ENCODE data around the gene TBC1D22B.
A peak's percentile ranks its signal among the peaks of the same experiment; 100 is the strongest.

TBC1D22B gene

GRCh38 chr6:37222992-37223391 is 34.6 kb upstream of the TBC1D22B start:
- CTCF ChIA-PET = interaction anchor here (0.6 to 4.4 kb wide), 8 partner anchors 13 to 629 kb away, joined by 3 to 41 read pairs (median 4); no protein-coding TSS in a partner anchor
- peaks cover 6% of the 10 kb centered on the region for H3K4me1 ChIP-seq (ENCODE audit: control insufficient read depth, insufficient read depth, low read length)
- POLR2A ChIA-PET = interaction anchor here (0.6 to 2.6 kb wide), 7 partner anchors 10 to 348 kb away, joined by 3 to 27 read pairs (median 3); partner anchors contain the start of genes PPIL1, TBC1D22B and TMEM217
- H3K4me3 ChIP-seq (ENCODE audit: low read depth, low read length) = peak overlapping the region; percentile 64
- no peak overlapping the region for H3K27ac ChIP-seq (ENCODE audit: extremely low read depth, low read depth, low read length)
- TF ChIP-seq KLF17 (tag by site-specific recombination; IDR thresholded peaks at IDR 0.05) = no peak
- no peak for TF ChIP-seq ZNF624 (tag by site-specific recombination; IDR thresholded peaks at IDR 0.05)
- no peak for TF ChIP-seq ZNF561 (tag by site-specific recombination; IDR thresholded peaks at IDR 0.05; ENCODE audit: borderline replicate concordance)
- no peak for TF ChIP-seq ZNF391 (tag by site-specific recombination; IDR thresholded peaks at IDR 0.05; ENCODE audit: borderline replicate concordance, low read depth)
- TF ChIP-seq ZNF747 (tag by site-specific recombination; IDR thresholded peaks at IDR 0.05) = no peak
- TF ChIP-seq, protein P1, sequence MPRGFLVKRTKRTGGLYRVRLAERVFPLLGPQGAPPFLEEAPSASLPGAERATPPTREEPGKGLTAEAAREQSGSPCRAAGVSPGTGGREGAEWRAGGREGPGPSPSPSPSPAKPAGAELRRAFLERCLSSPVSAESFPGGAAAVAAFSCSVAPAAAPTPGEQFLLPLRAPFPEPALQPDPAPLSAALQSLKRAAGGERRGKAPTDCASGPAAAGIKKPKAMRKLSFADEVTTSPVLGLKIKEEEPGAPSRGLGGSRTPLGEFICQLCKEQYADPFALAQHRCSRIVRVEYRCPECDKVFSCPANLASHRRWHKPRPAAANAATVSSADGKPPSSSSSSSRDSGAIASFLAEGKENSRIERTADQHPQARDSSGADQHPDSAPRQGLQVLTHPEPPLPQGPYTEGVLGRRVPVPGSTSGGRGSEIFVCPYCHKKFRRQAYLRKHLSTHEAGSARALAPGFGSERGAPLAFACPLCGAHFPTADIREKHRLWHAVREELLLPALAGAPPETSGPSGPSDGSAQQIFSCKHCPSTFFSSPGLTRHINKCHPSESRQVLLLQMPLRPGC (tag by site-specific recombination; IDR thresholded peaks at IDR 0.05) = no peak
- TF ChIP-seq ZNF514 (tag by site-specific recombination; IDR thresholded peaks at IDR 0.05) = no peak
- TF ChIP-seq HOXD13 (CRISPR knock-in tag; IDR thresholded peaks at IDR 0.05; ENCODE audit: borderline replicate concordance) = no peak
- no peaks in the 10 kb centered on the region for H3K36me3 ChIP-seq (ENCODE audit: control insufficient read depth in 2 of 2, insufficient read depth in 1 of 2, low read length in 2 of 2)
- H3K9me3 ChIP-seq (ENCODE audit: control insufficient read depth, insufficient read depth, low read depth, low read length) = no peaks in the 10 kb centered on the region

DNA sequence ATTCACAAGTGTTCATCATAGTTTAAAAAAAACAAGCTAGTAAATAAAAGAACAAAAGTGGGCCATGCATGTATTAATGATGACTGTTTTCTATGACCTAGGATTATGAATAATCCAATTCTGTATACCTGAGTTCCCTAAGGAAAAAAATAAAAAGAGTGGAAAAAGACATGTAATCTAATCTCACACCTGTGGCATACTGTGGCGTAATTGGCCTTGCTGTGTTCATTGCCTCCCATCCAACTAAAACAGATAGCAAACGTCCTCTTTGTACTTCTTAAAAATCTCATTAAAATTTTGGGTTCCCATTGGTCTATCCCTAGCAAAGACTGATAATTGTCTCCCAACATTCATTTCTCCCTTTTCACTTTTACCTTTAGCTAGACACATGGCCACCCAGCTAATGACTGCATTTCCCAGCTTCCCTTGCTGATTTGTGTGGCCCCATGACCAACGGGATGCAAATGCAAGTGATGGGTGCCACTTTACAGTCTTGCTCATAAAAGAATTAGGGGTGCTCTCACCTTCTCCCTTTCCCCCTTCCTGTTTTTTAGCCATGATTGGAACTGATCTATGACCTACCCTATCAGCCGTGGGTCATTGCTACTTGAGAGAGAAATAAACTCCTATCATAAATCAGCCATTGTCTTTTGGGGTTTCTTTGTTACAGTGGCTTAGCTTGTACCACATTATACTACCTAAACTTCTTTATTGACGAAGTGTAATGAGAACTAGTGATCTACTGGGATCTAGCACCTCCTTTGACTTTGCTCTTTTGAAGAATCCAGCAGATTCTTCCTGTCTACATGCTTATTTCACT is 32.0 kb upstream of the TBC1D22B start:
- Histone ChIP-seq H3K4me1 (ENCODE audit: control insufficient read depth, insufficient read depth, low read length) (peaks cover 6% of the 10 kb centered on the region), H3K27ac (ENCODE audit: extremely low read depth, low read depth, low read length) (no peak overlapping the region), H3K36me3 (ENCODE audit: control insufficient read depth in 2 of 2, insufficient read depth in 1 of 2, low read length in 2 of 2) (no peaks in the 10 kb centered on the region), H3K4me3 (ENCODE audit: low read depth, low read length) (no peak overlapping the region), H3K9me3 (ENCODE audit: control insufficient read depth, insufficient read depth, low read depth, low read length) (no peaks in the 10 kb centered on the region)
- CTCF ChIA-PET = interaction anchor here (0.6 to 1.6 kb wide), 5 partner anchors 10 to 32 kb away, joined by 3 to 8 read pairs (median 3); partner anchors contain the start of genes TBC1D22B and TMEM217
- POLR2A ChIA-PET = interaction anchor here (1.1 to 1.3 kb wide), 2 partner anchors 32 to 239 kb away, joined by 3 to 5 read pairs; partner anchors contain the start of genes TBC1D22B and TMEM217
- TF ChIP-seq ZNF580 (tag by site-specific recombination; IDR thresholded peaks at IDR 0.05) (no peak), SCRT2 (tag by site-specific recombination; IDR thresholded peaks at IDR 0.05) (peak; percentile 84), GLIS1 (tag by site-specific recombination; IDR thresholded peaks at IDR 0.05) (no peak), REST (tag by site-specific recombination; IDR thresholded peaks at IDR 0.05) (no peak), ZNF600 (tag by site-specific recombination; IDR thresholded peaks at IDR 0.05) (no peak), SCRT1 (tag by site-specific recombination; IDR thresholded peaks at IDR 0.05; ENCODE audit: borderline replicate concordance) (peak; percentile 62), GLIS2 (tag by site-specific recombination; IDR thresholded peaks at IDR 0.05) (no peak), ZNF654 (tag by site-specific recombination; IDR thresholded peaks at IDR 0.05; ENCODE audit: low read depth) (no peak), ZNF146 (tag by site-specific recombination; IDR thresholded peaks at IDR 0.05) (no peak), GLI2 (tag by site-specific recombination; IDR thresholded peaks at IDR 0.05; ENCODE audit: borderline replicate concordance, low read depth) (no peak), ZFP37 (tag by site-specific recombination; IDR thresholded peaks at IDR 0.05) (no peak), ZSCAN23 (tag by site-specific recombination; IDR thresholded peaks at IDR 0.05) (no peak), ZFP69B (tag by site-specific recombination; IDR thresholded peaks at IDR 0.05) (no peak), GLI4 (tag by site-specific recombination; IDR thresholded peaks at IDR 0.05) (no peak), ZNF112 (tag by site-specific recombination; IDR thresholded peaks at IDR 0.05) (no peak), KLF1 (tag by site-specific recombination; IDR thresholded peaks at IDR 0.05) (no peak), PRDM1 (tag by site-specific recombination; IDR thresholded peaks at IDR 0.05) (peak; percentile 58), ZNF664 (tag by site-specific recombination; IDR thresholded peaks at IDR 0.05) (no peak), ZNF239 (tag by site-specific recombination; IDR thresholded peaks at IDR 0.05) (no peak), ZNF768 (tag by site-specific recombination; IDR thresholded peaks at IDR 0.05) (no peak), ZNF433 (tag by site-specific recombination; IDR thresholded peaks at IDR 0.05; ENCODE audit: low read depth) (no peak), KLF8 (tag by site-specific recombination; IDR thresholded peaks at IDR 0.05) (no peak)

Data from HEK293 (cell line).